ENCODE results near the gene FNDC11. TPM values are rescaled to one million over a fixed set of nuclear protein-coding genes. Genes with fewer than 3 reads are reported as not detected.

FNDC11 gene
- total and polyA plus RNA-seq, 2 of the 13 experiments (the other 11 are each of a cell fraction or from before 2014, with no cell fraction given), result 0.07 TPM; not detected in 1

DNA sequence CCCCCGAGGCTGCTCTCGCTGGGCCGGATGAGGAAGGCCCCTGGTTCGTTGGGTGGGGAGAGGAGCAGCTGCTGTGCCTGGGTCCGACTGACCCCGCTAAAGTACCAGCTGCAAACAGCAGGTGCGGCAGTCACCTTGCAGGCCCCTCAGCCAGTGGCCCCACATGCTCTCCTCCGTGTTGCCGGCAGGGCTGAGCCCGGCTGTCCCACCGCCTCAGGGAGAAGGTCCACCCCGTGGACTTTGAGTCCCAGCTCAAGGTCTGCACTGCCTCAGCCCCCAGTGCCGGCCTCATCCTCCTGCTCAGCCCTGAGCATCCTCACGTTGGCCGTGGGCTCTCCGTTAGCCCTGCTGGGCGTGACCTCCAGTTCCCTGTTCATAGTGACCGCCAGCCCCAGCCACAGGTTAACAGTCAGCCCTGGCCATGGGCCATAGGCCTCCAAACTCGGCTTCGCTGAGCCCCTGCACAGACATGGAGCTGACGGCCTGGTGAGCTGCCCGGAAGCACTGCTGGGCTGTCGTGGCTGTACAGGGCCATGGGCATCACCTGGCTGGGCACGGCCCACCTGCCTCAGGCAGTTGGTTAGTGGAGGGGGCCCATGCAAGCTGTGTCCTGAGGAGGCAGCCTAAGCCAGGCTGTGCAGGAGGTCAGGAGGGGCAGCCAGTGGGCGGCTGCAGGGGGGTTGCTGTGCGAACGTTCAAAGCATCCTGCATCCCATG, 9.6 kb upstream of the FNDC11 start (continued):
- TF ChIP-seq DMTF1 (CRISPR knock-in tag; IDR thresholded peaks at IDR 0.05) (no peak), CHD2 (IDR thresholded peaks at IDR 0.05; ENCODE audit: low read depth, low read length) (no peak), NBN (conservative IDR thresholded peaks at IDR 0.05) (no peak), ZGPAT (CRISPR knock-in tag; IDR thresholded peaks at IDR 0.05) (peak; percentile 42; the same call in 1 of the 2 replicates), TFE3 (CRISPR knock-in tag; IDR thresholded peaks at IDR 0.05) (peak; percentile 20; the same call in 1 of the 2 replicates), HCFC1 (IDR thresholded peaks at IDR 0.05; ENCODE audit: low read depth, low read length) (no peak), ZBTB46 (CRISPR knock-in tag; IDR thresholded peaks at IDR 0.05; ENCODE audit: borderline replicate concordance) (no peak), CCAR2 (optimal IDR thresholded peaks at IDR 0.05; ENCODE audit: low read depth, low read length) (no peak), HOXA5 (CRISPR knock-in tag; IDR thresholded peaks at IDR 0.05) (no peak), SOX6 (IDR thresholded peaks at IDR 0.05) (no peak), SOX6 (CRISPR knock-in tag; IDR thresholded peaks at IDR 0.05) (peak; percentile 22; the same call in 1 of the 2 replicates), ZNF7 (CRISPR knock-in tag; IDR thresholded peaks at IDR 0.05) (no peak), CHCHD3 (CRISPR knock-in tag; IDR thresholded peaks at IDR 0.05) (no peak), HMGA1 (CRISPR knock-in tag; conservative IDR thresholded peaks at IDR 0.05) (no peak), ZNF780A (CRISPR knock-in tag; IDR thresholded peaks at IDR 0.05) (no peak), GFI1 (CRISPR knock-in tag; IDR thresholded peaks at IDR 0.05; ENCODE audit: borderline replicate concordance) (no peak), HMG20A (CRISPR knock-in tag; IDR thresholded peaks at IDR 0.05; ENCODE audit: borderline replicate concordance) (no peak), PAF1 (CRISPR knock-in tag; IDR thresholded peaks at IDR 0.05) (no peak)
- TF ChIP-seq, protein P1, sequence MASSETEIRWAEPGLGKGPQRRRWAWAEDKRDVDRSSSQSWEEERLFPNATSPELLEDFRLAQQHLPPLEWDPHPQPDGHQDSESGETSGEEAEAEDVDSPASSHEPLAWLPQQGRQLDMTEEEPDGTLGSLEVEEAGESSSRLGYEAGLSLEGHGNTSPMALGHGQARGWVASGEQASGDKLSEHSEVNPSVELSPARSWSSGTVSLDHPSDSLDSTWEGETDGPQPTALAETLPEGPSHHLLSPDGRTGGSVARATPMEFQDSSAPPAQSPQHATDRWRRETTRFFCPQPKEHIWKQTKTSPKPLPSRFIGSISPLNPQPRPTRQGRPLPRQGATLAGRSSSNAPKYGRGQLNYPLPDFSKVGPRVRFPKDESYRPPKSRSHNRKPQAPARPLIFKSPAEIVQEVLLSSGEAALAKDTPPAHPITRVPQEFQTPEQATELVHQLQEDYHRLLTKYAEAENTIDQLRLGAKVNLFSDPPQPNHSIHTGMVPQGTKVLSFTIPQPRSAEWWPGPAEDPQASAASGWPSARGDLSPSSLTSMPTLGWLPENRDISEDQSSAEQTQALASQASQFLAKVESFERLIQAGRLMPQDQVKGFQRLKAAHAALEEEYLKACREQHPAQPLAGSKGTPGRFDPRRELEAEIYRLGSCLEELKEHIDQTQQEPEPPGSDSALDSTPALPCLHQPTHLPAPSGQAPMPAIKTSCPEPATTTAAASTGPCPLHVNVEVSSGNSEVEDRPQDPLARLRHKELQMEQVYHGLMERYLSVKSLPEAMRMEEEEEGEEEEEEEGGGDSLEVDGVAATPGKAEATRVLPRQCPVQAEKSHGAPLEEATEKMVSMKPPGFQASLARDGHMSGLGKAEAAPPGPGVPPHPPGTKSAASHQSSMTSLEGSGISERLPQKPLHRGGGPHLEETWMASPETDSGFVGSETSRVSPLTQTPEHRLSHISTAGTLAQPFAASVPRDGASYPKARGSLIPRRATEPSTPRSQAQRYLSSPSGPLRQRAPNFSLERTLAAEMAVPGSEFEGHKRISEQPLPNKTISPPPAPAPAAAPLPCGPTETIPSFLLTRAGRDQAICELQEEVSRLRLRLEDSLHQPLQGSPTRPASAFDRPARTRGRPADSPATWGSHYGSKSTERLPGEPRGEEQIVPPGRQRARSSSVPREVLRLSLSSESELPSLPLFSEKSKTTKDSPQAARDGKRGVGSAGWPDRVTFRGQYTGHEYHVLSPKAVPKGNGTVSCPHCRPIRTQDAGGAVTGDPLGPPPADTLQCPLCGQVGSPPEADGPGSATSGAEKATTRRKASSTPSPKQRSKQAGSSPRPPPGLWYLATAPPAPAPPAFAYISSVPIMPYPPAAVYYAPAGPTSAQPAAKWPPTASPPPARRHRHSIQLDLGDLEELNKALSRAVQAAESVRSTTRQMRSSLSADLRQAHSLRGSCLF (CRISPR knock-in tag; IDR thresholded peaks at IDR 0.05; ENCODE audit: borderline replicate concordance), result no peak

Measured in HepG2 (cell line).